ENCODE data around the gene CAMK2G.
"Not testable (repeated sequence)": the region's sequence is repeated elsewhere in the genome, so short reads cannot be mapped to it uniquely, and the experiment has no call there.

The CAMK2G gene

GRCh38 chr10:73874267-73875138 lies at the start of gene CAMK2G:
Gene CAMK2G (minus strand): TSS chr10:73874555. CDS start chr10:73874461, 94 bp downstream.
- peak; percentile 77 for DNase-seq

- no peak for DNase-seq
Measured at GRCh38 chr10:73922864-73923133, 48.4 kb upstream of the CAMK2G start.

GRCh38 chr10:73922007-73922863 lies 47.9 kb upstream of the CAMK2G start:
- DNase-seq: no peak

- DNase-seq: no peak
Measured at GRCh38 chr10:73920089-73920488, 45.7 kb upstream of the CAMK2G start.

GRCh38 chr10:73919481-73919880 lies 45.1 kb upstream of the CAMK2G start:
- DNase-seq: not testable (repeated sequence)

GRCh38 chr10:73917566-73918305 lies 43.4 kb upstream of the CAMK2G start:
- DNase-seq: no peak

- no peak for DNase-seq
Measured at GRCh38 chr10:73916761-73917470, 42.6 kb upstream of the CAMK2G start.

- no peak for DNase-seq
Measured at GRCh38 chr10:73915206-73915851, 41.0 kb upstream of the CAMK2G start.

GRCh38 chr10:73914036-73914435 lies 39.7 kb upstream of the CAMK2G start:
- DNase-seq: no peak

GRCh38 chr10:73911553-73912004 lies 37.2 kb upstream of the CAMK2G start:
- no peak for DNase-seq

- peak; percentile 77 for DNase-seq
Measured at GRCh38 chr10:73910764-73911552, 36.6 kb upstream of the CAMK2G start, which contains the start of gene PLAU. Gene PLAU (plus strand): TSS chr10:73911132. CDS start chr10:73911556, 424 bp downstream.

- no peak for DNase-seq
Measured at GRCh38 chr10:73910401-73910763, 36.0 kb upstream of the CAMK2G start.

- no peak for DNase-seq
Measured at GRCh38 chr10:73909540-73910115, 35.3 kb upstream of the CAMK2G start.

GRCh38 chr10:73908853-73909539 lies 34.6 kb upstream of the CAMK2G start:
- DNase-seq: no peak

GRCh38 chr10:73907841-73908517 lies 33.6 kb upstream of the CAMK2G start:
- DNase-seq: no peak

- no peak for DNase-seq
Measured at GRCh38 chr10:73906524-73907447, 32.4 kb upstream of the CAMK2G start.

- DNase-seq: no peak
Measured at GRCh38 chr10:73905256-73906020, 31.1 kb upstream of the CAMK2G start.

- DNase-seq: no peak
Measured at GRCh38 chr10:73902351-73902750, 28.0 kb upstream of the CAMK2G start.
